NT2/D1 (cell line): ENCODE results near the gene OLIG1.

Experiments
- SUZ12 ChIP-seq: IDR thresholded peaks from 2 replicates; pipeline ENCODE4 v1.6.1; 2011; ENCODE audit not compliant: insufficient read length, insufficient read depth; ENCODE audit errors: extremely low read depth
- YY1 ChIP-seq: IDR thresholded peaks from 2 replicates; pipeline ENCODE4 v1.6.1; 2011; ENCODE audit not compliant: insufficient read length, insufficient read depth
- ZNF274 ChIP-seq: IDR thresholded peaks from 2 replicates; pipeline ENCODE4 v1.6.1; 2011; ENCODE audit warnings: mild to moderate bottlenecking, low read depth, low read length

DNA sequence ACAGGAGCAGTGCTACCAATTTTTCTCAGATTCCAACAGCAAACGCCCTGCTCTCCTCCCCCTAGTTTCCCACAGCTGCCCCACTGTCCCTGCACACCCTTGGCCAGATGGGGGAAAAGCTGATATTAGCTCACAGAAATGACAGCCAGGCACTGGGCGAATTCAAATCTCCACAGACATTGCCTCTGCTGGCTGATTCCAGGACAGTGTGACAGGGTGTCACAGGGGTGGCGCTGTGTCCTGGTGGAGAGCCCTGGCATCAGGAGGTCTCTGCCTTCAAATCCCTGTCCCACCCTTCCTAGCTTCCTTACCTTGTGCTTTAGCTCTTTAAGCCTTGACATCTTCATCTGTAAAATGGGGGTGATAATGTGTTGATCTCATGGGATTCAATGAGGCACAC is 10.4 kb downstream of the OLIG1 start:
- TF ChIP-seq SUZ12 (no peak), ZNF274 (no peak), YY1 (no peak)
